NB4 (cell line): Measurements from ENCODE around the gene SUMO3.

Experiments
- DNase-seq: peaks from one replicate; pipeline ENCODE4 v3.0.0; 2010; ENCODE audit warnings: low read depth
- H3K4me3 ChIP-seq: one replicate; pipeline ENCODE4 v1.5.1; 2011; ENCODE audit warnings: mild to moderate bottlenecking, low read depth, low read length, moderate library complexity
- MYC ChIP-seq: IDR thresholded peaks from 2 replicates; pipeline ENCODE4 v1.6.1; 2011; ENCODE audit warnings: low read depth, low read length
- POLR2A ChIP-seq: IDR thresholded peaks from 2 replicates; pipeline ENCODE4 v1.6.1; 2011; ENCODE audit warnings: mild to moderate bottlenecking; ENCODE audit not compliant: insufficient read length; ENCODE audit errors: extremely low read depth
- TF ChIP-seq, protein P1 (sequence below): IDR thresholded peaks from 2 replicates; pipeline ENCODE4 v1.6.1; 2011; ENCODE audit warnings: low read depth, low read length
- TF ChIP-seq, protein P2 (sequence below): IDR thresholded peaks from one replicate; pipeline ENCODE4 v1.5.1; 2012; ENCODE audit warnings: low read depth, low read length

Gene SUMO3

DNA sequence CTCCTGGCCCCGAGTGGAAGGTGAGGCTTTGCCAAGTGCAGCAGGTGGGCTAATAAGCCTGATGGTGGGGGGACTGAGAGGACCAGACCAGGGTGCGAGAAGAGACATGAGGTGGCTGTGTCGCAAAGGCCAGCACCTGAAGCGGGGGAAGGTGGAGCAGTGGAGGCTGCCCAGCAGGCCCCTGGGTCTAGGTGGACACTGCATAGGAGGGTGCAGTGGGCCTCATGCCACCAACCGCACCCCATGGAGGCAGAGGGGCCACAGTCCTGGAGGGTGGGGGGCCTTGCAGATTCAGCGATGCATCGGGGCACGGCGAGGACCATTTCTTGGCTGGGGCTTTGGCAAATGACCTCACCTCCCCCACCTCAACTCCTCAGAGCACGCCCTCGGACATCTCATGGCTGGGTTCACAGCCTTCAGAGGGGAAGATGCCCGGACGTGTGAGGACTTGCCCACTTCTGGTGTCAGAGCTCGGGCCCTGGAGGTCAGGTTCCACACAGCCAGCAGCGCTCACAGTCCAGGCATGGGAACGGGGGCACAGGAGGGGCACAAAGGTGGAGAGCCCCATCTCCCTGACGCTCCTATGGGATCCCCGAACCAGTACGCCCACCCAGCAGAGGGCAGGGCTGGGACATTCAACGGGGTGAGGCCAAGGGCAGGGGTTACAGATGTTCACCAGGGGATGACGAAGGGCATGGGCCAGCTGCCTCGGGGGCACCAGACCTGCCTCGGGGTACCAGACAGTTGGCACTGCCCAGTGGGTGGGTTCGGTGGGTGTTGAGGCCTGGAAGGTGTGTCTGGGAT is 51.6 kb downstream of the SUMO3 start:
- H3K4me3 ChIP-seq = no peak overlapping the region
- DNase-seq = no peak
- TF ChIP-seq, protein P1, sequence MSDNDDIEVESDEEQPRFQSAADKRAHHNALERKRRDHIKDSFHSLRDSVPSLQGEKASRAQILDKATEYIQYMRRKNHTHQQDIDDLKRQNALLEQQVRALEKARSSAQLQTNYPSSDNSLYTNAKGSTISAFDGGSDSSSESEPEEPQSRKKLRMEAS = no peak
- TF ChIP-seq POLR2A (no peak), MYC (no peak)
- TF ChIP-seq, protein P2, sequence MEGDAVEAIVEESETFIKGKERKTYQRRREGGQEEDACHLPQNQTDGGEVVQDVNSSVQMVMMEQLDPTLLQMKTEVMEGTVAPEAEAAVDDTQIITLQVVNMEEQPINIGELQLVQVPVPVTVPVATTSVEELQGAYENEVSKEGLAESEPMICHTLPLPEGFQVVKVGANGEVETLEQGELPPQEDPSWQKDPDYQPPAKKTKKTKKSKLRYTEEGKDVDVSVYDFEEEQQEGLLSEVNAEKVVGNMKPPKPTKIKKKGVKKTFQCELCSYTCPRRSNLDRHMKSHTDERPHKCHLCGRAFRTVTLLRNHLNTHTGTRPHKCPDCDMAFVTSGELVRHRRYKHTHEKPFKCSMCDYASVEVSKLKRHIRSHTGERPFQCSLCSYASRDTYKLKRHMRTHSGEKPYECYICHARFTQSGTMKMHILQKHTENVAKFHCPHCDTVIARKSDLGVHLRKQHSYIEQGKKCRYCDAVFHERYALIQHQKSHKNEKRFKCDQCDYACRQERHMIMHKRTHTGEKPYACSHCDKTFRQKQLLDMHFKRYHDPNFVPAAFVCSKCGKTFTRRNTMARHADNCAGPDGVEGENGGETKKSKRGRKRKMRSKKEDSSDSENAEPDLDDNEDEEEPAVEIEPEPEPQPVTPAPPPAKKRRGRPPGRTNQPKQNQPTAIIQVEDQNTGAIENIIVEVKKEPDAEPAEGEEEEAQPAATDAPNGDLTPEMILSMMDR = no peak

DNA sequence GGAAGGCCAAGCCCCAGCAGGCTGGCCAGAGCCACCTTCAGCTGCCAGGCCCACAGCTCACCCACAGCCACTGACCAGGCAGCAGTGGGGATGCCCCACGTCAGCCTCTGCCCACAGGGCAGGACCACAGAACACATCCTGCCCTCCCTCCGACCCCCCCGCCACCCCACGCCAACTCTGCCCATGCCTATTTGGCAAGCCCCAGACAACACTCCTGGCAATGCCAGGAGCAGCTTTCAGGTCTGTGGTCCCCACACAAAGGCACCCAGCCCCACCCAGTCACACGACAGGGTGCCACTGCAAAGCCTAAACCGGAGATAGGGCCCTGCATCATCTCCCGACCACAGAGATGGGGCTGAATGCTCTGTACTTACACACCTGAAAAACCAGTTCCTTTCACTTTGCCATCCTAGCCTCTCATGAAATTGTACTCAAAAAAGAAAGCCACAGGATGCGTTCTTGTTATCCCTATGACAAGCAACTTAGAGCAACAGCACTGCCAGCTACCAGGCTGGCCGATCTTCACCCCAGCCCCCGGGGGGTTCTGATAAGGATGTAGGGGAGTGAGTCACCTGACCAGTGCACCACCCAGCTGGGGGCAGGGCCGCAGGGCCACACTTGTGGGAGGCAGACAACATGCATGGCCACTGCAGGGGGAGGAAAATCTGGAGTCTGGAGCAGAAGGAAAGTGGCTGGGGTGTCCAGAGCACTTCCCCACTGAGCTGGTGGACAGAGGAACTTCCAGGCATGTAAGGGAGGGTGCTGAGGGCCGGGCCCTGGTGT is 52.4 kb downstream of the SUMO3 start:
- no peak overlapping the region for H3K4me3 ChIP-seq
- TF ChIP-seq MYC = no peak
- TF ChIP-seq, protein P1 = 0 out of 2 replicates have a peak, but pooled peaks have one; percentile 7
- DNase-seq = peak; percentile 69

DNA sequence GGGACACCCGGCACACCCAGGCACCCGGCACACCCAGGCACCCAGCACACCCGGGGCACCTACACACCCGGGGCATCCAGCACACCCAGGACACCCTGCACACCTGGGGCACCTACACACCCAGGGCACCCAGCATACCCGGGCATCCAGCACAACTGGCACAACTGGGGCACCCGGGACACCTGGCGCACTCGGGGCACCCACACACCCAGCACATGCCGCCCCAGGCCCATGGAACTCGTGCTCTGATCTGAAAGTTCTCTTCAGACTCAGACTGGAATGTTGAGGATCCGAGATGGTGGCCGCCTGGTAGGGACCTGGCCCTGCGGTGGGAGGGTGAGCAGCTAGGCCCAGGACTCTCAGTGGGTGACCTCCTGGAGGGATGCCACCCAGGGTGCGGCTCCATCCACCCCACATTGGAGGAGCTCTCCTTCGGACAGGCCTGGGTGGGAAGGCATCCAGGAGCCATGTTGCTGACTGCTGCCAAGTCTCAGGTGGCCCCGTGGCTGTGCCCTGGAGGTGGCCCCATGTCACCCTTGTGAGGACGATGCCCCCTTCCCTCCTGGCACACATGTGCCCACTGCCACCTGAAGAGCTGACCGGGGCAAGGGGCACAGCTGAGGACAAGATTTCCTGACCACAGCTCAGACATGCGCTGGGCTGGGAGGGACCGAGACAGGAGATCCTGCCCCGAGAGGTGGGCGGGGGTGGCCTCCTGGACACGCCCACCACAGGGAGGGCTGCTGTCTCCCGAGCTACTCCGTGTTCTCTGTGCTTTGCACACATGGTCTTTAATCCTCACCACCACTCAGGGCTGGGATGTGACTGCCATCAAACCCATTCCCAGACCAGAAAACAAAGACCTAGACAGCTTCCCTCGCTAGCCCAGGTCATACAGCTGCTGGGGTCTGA is 53.3 kb downstream of the SUMO3 start:
- H3K4me3 ChIP-seq = no peak overlapping the region
- no peak for DNase-seq
- TF ChIP-seq MYC (no peak), POLR2A (no peak)
- TF ChIP-seq, protein P2 = no peak
- TF ChIP-seq, protein P1 = no peak

DNA sequence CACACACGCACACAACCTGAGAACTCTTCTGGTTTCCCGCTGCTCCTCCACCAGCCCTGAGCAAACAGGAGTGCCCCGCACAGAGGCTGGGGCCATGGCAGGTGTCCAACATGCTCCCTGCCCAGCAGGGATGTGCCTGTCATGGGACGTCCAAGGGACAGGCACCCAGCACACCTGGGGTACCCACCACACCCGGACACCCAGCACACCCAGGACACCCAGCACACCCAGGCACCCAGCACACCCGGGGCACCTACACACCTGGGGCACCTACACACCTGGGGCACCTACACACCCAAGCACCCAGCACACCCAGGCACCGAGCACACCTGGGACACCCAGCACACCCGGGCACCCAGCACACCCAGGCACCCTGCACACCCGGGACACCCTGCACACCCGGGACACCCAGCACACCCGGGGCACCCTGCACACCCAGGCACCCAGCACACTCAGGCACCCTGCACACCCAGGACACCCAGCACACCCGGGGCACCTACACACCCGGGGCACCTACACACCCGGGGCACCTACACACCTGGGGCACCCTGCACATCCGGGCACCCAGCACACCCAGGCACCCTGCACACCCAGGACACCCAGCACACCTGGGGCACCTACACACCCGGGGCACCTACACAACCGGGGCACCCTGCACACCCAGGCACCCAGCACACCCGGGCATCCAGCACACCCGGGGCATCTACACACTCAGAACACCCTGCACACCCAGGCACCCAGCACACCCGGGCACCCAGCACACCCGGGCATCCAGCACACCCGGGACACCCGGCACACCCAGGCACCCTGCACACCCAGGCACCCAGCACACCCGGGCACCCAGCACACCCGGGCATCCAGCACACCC is 54.2 kb downstream of the SUMO3 start:
- TF ChIP-seq MYC (no peak), POLR2A (no peak)
- TF ChIP-seq, protein P1 = no peak
- TF ChIP-seq, protein P2 = no peak
- DNase-seq = no peak
- no peak overlapping the region for H3K4me3 ChIP-seq

DNA sequence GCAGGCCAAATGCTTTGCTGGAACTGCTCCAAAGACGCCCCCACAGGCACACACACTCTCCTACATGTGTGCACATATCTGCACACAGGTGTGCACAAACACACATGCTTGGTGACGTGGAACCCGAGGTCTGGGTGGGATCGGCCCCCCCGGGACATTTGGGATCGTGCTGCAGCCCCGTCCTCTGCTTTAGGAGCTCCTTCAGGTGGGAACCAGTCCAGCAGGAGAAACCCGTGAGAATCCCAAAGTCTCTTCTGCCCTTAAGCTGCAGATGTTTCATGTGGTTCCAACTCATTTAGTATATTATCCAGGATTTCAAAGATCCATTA is 54.8 kb downstream of the SUMO3 start:
- no peak for DNase-seq
- no peak overlapping the region for H3K4me3 ChIP-seq
- TF ChIP-seq, protein P1 = no peak
- no peak for TF ChIP-seq POLR2A
- no peak for TF ChIP-seq MYC
- TF ChIP-seq, protein P2 = no peak
